HG02678 (cell line): Measurements from ENCODE around the gene RABGAP1L.
"Not testable (repeated sequence)": the region's sequence is repeated elsewhere in the genome, so short reads cannot be mapped to it uniquely, and the experiment has no call there.

ENCODE experiments used
- ATAC-seq: cut with Tn5 transposase; IDR thresholded peaks from one replicate; pipeline ENCODE4 v1.9.1; 2021; ENCODE audit warnings: mild to moderate bottlenecking, moderate library complexity; ENCODE audit not compliant: unreplicated experiment

The RABGAP1L gene

DNA sequence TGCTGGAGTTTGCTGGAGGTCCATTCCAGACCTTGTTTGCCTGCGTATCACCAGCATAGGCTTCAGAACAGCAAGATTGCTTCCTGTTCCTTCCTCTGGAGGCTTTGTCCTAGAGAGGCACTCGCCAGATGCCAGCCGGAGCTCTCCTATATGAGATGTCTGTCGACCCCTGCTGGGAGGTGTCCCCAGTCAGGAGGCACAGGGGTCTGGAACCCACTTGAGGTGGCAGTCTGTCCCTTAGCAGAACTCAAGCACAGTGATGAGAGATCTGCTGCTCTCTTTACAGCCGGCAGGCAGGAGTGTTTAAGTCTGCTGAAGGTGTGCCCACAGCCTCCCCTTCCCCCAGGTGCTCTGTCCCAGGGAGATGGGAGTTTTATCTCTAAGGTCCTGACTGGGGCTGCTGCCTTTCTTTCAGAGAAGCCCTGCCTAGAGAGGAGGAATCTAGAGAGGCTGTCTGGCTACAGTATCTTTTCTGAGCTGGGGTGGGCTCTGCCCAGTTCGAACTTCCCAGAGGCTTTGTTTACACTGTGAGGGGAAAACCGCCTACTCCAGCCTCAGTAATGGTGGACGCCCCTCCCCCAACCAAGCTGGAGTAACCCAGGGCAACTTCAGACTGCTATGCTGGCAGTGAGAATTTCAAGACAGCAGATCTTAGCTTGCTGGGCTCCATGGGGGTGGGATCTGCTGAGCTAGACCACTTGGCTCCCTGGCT is 493.4 kb downstream of the RABGAP1L start:
- no peak for ATAC-seq

DNA sequence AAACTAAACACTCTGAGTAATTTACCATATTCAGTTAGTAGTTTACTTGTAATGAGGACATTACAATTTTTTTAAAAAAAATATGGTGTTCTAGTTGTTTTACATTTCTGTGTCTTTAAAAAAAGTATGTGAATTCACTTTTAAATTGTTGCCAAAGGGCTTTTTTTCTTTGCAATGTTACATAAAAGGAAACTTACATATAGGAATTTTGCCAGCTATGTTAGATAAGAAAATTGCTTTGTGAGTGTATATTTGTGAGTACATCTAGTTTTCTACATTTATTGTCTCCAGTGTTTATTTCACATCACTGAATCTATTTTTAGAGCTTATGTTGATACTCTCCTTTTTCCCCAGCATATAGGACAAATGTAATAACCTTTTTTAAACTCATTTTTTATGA is 495.2 kb downstream of the RABGAP1L start:
- ATAC-seq, result no peak

- ATAC-seq, result no peak
Measured at GRCh38 chr1:174656409-174657059, 497.2 kb downstream of the RABGAP1L start.

DNA sequence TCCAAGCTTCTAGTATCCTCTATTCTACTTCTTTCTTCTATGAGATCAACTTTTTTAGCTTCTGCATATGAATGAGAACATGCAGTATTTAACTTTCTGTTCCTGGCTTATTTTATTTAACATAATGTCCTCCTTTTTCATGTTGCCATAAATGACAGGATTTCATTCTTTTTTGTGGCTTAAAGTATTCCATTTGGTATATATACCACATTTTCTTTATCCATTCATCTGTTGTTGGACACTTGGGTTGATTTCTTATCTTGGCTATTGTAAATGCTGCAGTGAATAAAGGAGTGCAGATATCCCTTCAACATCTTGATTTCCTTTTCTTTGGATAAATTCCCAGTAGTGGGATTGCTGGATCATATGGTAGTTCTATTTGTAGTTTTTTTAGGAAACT is 498.1 kb downstream of the RABGAP1L start:
- ATAC-seq, result no peak

- no peak for ATAC-seq
Measured at GRCh38 chr1:174657893-174658292, 498.6 kb downstream of the RABGAP1L start.

DNA sequence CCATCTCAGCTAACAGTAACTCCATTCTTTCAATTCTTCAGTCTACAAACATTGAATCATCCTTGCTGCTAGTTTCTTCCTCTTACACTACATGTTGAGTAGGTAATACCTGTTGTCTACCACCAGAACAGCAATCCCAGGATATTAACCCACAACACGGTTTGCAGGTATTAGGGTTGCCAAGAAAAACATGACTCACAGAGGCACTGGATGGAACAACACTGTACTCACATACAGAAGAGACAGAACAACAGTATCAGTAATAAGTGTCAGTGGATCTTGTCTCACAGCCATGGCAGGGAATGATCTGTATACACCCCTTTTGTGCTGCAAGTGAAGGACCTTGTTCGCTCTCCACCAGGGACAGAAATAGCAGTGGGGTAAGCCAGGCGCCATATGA is 500.5 kb downstream of the RABGAP1L start:
- no peak for ATAC-seq

DNA sequence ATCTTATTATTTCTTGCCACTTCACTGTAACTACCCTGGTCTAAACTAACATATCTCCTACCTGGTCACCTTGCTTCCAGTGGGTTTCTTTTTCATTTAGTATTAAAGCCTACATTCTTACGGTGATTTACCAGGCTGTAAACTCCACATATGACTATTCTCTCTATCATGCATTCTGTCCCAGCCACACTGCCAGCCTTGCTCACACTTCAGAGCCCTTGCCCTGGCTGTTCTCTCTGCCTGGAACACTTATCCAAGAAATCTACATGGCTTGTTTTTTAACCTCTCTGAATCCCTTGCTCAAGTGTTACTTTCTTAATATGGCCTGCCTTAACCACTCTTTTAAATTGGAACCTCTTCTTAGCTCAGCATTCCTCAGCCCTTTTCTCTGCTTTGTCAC is 501.2 kb downstream of the RABGAP1L start:
- ATAC-seq, result no peak

DNA sequence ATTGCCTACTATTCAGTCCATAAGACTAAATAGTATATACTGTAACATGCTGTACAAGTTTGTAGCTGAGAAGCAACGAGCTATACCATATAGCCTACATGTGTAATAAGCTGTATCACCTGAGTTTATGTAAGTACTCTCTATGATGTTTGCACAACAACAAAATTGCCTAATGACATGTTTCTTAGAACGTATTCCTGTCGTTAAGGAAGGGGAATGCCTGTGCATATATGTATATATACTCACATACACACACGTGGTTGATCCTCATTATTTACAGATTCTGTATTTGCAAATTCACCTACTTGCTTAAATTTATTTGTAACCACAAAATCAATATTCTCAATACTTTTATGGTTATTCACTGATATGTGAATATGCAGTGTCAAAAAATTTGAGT is 504.0 kb downstream of the RABGAP1L start:
- no peak for ATAC-seq

DNA sequence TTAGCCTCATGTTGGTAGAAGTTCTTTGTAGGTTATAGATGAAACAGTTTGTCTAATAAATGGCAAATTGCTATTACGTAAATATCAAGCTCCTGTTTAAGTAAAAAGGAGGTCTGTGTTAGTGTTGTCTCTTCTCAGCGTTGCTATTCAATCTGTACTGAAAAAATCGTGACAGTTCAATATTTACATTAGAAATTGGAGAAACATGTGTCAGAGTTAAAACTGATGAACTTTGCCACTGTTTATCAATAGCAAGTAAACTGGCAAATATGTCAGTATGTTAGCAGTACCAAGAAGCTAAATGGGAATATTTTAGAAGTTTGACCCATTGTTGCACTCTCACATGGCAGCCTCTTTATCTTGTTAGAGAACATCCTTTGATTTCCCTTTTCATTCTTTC is 506.9 kb downstream of the RABGAP1L start:
- ATAC-seq, result no peak

DNA sequence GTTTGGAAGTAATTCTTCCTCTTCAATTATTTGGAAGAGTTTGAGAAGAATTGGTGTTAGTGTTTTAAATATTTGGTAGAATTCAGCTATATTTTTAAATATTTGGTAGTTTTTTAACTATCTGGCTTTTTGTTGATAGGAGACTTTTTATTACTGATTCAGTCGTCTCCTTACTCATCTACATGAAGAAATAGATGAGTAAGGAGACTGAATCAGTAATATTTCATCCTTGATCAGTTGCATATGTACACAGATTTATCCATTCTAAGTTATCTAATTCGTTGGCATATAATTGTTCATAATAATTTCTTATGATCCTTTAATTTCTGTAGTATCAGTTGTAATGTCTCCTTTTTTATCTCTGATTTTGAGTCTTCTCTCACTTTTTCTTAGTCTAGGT is 512.5 kb downstream of the RABGAP1L start:
- ATAC-seq, result no peak

DNA sequence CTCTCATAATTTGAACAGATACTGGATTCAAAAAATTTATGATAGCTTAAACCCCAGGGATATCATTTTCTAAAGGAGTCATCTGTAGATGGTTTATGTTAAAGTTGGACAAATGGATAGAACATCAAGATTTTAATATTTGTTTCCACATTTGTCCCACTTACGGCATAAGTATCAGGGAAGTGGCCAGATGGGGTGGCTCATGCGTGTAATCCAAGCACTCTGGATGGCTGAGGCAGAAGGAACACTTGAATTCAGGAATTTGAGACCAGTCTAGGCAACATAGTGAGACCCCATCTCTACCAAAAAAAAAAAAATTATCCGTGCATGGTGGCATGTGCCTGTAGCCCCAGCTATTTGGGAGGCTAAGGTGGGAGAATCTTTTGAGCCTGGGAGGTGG is 517.5 kb downstream of the RABGAP1L start:
- no peak for ATAC-seq

DNA sequence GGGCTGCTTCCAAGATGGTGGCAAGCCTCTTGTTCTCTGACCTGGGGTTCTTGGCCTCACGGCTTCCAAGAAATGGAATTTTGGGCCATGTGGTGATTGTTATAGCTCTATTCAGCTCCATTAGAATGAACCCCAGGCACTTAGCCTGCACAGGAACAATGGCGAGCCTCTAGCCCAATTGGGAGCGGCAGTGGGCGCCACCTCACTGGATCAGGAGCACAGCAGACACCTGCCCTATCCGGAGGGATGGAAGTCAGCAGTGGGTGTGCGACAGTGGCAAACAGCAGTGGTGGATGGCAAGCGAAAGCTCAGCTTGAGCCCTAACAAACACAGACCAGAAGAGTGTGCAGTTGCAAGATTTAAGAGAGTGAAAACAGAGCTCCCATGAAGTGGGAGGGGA is 519.3 kb downstream of the RABGAP1L start:
- no peak for ATAC-seq

GRCh38 chr1:174680101-174680500 is 520.8 kb downstream of the RABGAP1L start:
- ATAC-seq, result no peak

DNA sequence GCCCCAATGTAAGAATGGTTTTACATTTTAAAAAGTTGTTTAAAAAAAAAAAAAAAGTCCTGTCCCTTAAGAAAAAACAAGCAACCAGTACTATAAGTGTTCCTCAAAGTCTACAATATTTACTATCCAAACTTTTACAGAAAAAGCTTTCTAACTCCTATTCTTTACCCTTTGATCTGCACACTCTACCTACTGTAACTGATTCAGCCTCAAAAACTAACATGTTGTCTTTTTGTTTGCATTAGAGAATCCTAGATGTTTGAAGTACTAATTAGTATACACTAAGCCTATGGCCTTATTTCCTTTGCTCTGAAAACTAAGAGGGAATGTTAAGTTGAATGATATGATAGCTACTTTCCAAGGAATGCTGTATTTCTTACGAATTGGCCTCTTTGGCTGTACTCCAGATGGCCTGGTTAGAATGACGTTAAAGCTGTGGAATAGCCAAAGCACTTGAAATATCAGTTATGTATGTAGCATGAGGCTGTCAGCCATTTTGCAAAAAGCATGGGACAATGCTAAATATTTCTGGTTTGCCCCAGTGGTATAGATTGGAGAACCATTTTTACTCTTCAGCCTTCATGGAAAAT is 523.2 kb downstream of the RABGAP1L start:
- ATAC-seq, result no peak

- ATAC-seq, result no peak
Measured at GRCh38 chr1:174686213-174686612, 526.9 kb downstream of the RABGAP1L start.

GRCh38 chr1:174689524-174689923 is 530.2 kb downstream of the RABGAP1L start:
- ATAC-seq, result no peak

- ATAC-seq, result no peak
Measured at GRCh38 chr1:174690266-174690665, 530.9 kb downstream of the RABGAP1L start.

GRCh38 chr1:174692313-174692712 is 533.0 kb downstream of the RABGAP1L start:
- ATAC-seq, result no peak

DNA sequence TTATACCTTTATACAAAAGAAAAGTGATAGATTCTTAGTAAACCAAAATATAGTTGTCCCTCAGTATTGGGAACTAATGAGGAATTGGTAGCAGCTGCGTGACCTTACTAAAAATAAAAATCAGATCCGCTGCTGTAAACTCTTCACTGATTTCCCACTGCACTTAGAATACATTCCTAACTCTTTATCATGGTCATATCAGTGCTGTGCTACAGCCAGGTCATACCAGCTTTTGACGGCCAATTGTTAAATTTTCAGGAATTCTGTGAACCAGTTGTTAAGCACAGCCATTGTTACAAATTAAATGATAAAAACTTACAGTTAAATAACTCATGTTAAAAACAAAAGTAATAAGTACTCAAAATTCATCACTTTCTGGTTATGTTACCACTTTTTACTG is 533.8 kb downstream of the RABGAP1L start:
- no peak for ATAC-seq

DNA sequence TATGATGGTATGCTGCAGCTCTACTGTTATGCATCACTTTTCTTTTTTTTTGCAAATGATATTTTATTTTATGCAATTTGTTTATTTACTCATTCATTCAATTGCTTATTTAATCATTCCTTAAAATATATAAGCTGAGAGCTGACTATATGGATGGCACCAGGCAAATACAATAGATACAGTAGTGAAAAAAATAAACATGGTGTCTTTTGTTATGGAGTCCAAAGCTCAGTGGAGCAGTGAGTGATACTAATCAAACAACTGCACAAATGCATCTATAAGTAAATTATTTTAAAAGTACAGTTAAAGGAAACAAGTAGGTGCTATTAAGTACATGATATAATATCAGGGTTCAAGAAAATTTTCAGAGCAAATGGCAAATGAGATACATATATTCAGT is 534.2 kb downstream of the RABGAP1L start:
- ATAC-seq, result not testable (repeated sequence)

DNA sequence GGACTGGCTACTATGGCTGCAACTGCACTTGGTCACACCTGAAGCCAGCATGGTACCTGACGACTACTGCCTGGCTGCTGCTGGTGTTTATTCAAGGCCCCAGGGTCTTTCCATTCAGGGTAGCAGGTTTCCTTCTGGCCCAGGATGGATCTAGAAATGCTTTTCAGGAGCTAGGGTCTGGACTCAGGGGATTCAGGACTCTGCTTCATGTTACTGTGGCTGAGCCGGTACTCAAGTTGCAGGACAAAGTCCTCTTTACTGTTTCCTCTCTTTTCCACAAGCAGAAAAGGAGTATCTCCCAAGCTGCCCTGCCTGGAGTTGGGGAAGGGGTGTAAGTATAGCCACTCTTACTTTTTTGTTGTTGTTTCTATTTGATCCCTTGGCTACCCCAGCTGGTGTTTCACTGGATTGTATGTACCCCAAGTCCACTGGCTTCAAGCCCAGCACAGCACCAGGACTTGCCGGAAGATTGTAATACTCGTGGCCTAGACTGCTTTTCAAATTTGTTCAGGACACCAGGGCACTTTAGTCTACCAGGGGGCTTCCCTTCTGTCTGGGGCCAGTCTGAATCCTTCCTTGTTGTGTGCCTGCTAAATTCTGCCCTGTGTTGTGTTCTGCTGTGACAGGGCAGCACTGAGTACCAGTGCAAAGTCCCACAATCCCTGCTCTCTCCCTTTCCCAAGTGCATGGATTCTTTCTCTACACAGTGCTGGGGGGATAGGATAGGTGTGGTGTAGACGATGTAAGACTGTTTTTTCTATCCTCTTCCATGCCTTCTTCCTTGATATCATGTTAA is 536.9 kb downstream of the RABGAP1L start:
- no peak for ATAC-seq

- ATAC-seq, result no peak
Measured at GRCh38 chr1:174700314-174700713, 541.0 kb downstream of the RABGAP1L start.
